Liver (tissue), 9 donors: ENCODE measurements around the gene CFAP77. TPM values are rescaled to one million over a fixed set of nuclear protein-coding genes. Genes with fewer than 3 reads are reported as not detected.

Experiments
- DNase-seq: peaks from one replicate; pipeline ENCODE4 v3.0.0-alpha.2; 2017; ENCODE audit warnings: low spot score
- H3K27ac ChIP-seq, 2 donors: one replicate each; pipeline ENCODE4 v1.7.0; 2013; ENCODE audit warnings: inconsistent platforms in 2 of 2, low read length in 2 of 2, control low read depth in 1 of 2, low read depth in 1 of 2, mild to moderate bottlenecking in 1 of 2
- H3K27me3 ChIP-seq, 4 donors: one replicate each; pipeline versions ENCODE4 v1.6.1 to v1.7.0; 2013; ENCODE audit warnings: low read length in 3 of 4, inconsistent platforms in 1 of 4, mild to moderate bottlenecking in 1 of 4, moderate library complexity in 1 of 4; ENCODE audit not compliant: control insufficient read depth in 4 of 4, insufficient read depth in 4 of 4
- H3K36me3 ChIP-seq, 4 donors: one replicate each; pipeline versions ENCODE4 v1.6.1 to v1.7.0; 2013; ENCODE audit warnings: low read length in 3 of 4, mild to moderate bottlenecking in 3 of 4, low read depth in 1 of 4, moderate library complexity in 1 of 4; ENCODE audit not compliant: control insufficient read depth in 4 of 4, insufficient read depth in 3 of 4
- H3K4me1 ChIP-seq, 4 donors: one replicate each; pipeline versions ENCODE4 v1.6.1 to v1.7.0; 2013; ENCODE audit warnings: low read length in 3 of 4, mild to moderate bottlenecking in 3 of 4, moderate library complexity in 1 of 4; ENCODE audit not compliant: control insufficient read depth in 4 of 4, insufficient read depth in 4 of 4
- H3K4me3 ChIP-seq, 3 donors: one replicate each; pipeline versions ENCODE4 v1.6.1 to v1.7.0; 2013; ENCODE audit warnings: low read length in 3 of 3, control low read depth in 1 of 3, low read depth in 1 of 3, mild to moderate bottlenecking in 1 of 3
- H3K9ac ChIP-seq, 2 donors: one replicate each; pipeline ENCODE4 v1.7.0; 2013; ENCODE audit warnings: low read length in 2 of 2, mild to moderate bottlenecking in 2 of 2, moderate library complexity in 2 of 2, control low read depth in 1 of 2, low read depth in 1 of 2
- H3K9me3 ChIP-seq, 4 donors: one replicate each; pipeline versions ENCODE4 v1.6.1 to v1.7.0; 2013; ENCODE audit warnings: low read length in 3 of 4; ENCODE audit not compliant: control insufficient read depth in 4 of 4
- EGR1 ChIP-seq, 2 donors: IDR thresholded peaks; 2 replicates each; pipeline ENCODE4 v1.6.1; 2016 to 2018; ENCODE audit warnings: antibody characterized with exemption in 2 of 2, low read depth in 2 of 2
- FOXA1 ChIP-seq: IDR thresholded peaks from 2 replicates; pipeline ENCODE4 v1.6.1; 2016; ENCODE audit warnings: antibody characterized with exemption
- FOXA2 ChIP-seq: IDR thresholded peaks from 2 replicates; pipeline ENCODE4 v1.6.1; 2016; ENCODE audit warnings: antibody characterized with exemption
- GABPA ChIP-seq, 2 donors: IDR thresholded peaks in 1 of 2; conservative IDR thresholded peaks in 1 of 2; 2 replicates each; pipeline ENCODE4 v1.6.1; 2016; ENCODE audit warnings: antibody characterized with exemption in 2 of 2, mild to moderate bottlenecking in 1 of 2, moderate library complexity in 1 of 2
- HNF4A ChIP-seq, 2 donors: conservative IDR thresholded peaks; 2 replicates each; pipeline ENCODE4 v1.6.1; 2016; ENCODE audit warnings: antibody characterized with exemption in 2 of 2, mild to moderate bottlenecking in 2 of 2
- HNF4G ChIP-seq: IDR thresholded peaks from 2 replicates; pipeline ENCODE4 v1.6.1; 2016; ENCODE audit warnings: antibody characterized with exemption
- JUND ChIP-seq, 2 donors: IDR thresholded peaks; 2 replicates each; pipeline ENCODE4 v1.6.1; 2016; ENCODE audit warnings: antibody characterized with exemption in 2 of 2
- NR2F2 ChIP-seq: IDR thresholded peaks from 2 replicates; pipeline ENCODE4 v1.6.1; 2016; ENCODE audit warnings: antibody characterized with exemption
- RAD21 ChIP-seq, 2 donors: IDR thresholded peaks; 2 replicates each; pipeline ENCODE4 v1.6.1; 2016; ENCODE audit warnings: antibody characterized with exemption in 2 of 2, mild to moderate bottlenecking in 2 of 2
- REST ChIP-seq: IDR thresholded peaks from 2 replicates; pipeline ENCODE4 v1.6.1; 2016; ENCODE audit warnings: antibody characterized with exemption, mild to moderate bottlenecking
- RXRA ChIP-seq, 2 donors: IDR thresholded peaks; 2 replicates each; pipeline ENCODE4 v1.6.1; 2017 to 2018; ENCODE audit warnings: antibody characterized with exemption in 2 of 2, mild to moderate bottlenecking in 1 of 2
- SP1 ChIP-seq: IDR thresholded peaks from 2 replicates; pipeline ENCODE4 v1.6.1; 2018; ENCODE audit warnings: antibody characterized with exemption, mild to moderate bottlenecking
- TAF1 ChIP-seq: conservative IDR thresholded peaks from 2 replicates; pipeline ENCODE4 v1.6.1; 2016; ENCODE audit warnings: antibody characterized with exemption, mild to moderate bottlenecking
- YY1 ChIP-seq: IDR thresholded peaks from 2 replicates; pipeline ENCODE4 v1.6.1; 2016; ENCODE audit warnings: antibody characterized with exemption, mild to moderate bottlenecking
- ZBTB33 ChIP-seq: IDR thresholded peaks from 2 replicates; pipeline ENCODE4 v1.6.1; 2016; ENCODE audit warnings: antibody characterized with exemption
- WGBS: extraction: QIAGEN DNeasy Blood & Tissue Kit; methylation state at CpG from one replicate; pipeline ENCODE4 v1.1.7; 2013; 5-methylcytosine and 5-hydroxymethylcytosine counted together
- polyA plus RNA-seq, 2 donors: library from polyadenylated mRNA; stranded (reverse) in 1 of 2; unstranded in 1 of 2; fragments of 200-250 nt in 1 of 2; fragments of >200 nt in 1 of 2; fragmentation: Nextera tagmentation in 1 of 2; extraction: Ambion mirVana in 1 of 2; gene quantifications; one replicate each; pipeline versions ENCODE4 v1.2.1 to v1.2.3, GENCODE V29; 2013 to 2015
- total RNA-seq, 2 donors: library from RNA; depleted of rRNA; stranded (reverse); fragments of >200 nt; gene quantifications; one replicate each; pipeline ENCODE4 v1.2.3, GENCODE V29; 2014
- TF ChIP-seq, protein P1 (sequence below): IDR thresholded peaks from 2 replicates; pipeline ENCODE4 v1.6.1; 2016; ENCODE audit warnings: antibody characterized with exemption
- TF ChIP-seq, protein P2 (sequence below): IDR thresholded peaks from 2 replicates; pipeline ENCODE4 v1.6.1; 2016; ENCODE audit warnings: antibody characterized with exemption
- TF ChIP-seq, protein P3 (sequence below): fragments of 150-350 bp; IDR thresholded peaks from 2 replicates; pipeline ENCODE4 v1.5.1; 2017; ENCODE audit warnings: improper control_type of control experiment, low read depth, low read length; ENCODE audit not compliant: missing input control
- donor health status: healthy.
- donor health status: healthy.
- donor health status: healthy.
- donor health status: healthy.
- donor health status: healthy.

The CFAP77 gene
- total and polyA plus RNA-seq, 4 donors: not detected

GRCh38 chr9:132582276-132582785 is 172.3 kb downstream of the CFAP77 start, which contains the start of gene BARHL1:
BARHL1 (plus strand) TSS chr9:132582606; CDS start chr9:132582798, 192 bp downstream.
- no peak for DNase-seq
- Histone ChIP-seq H3K36me3 (no peaks in the 10 kb centered on the region), H3K4me3 (peak within 1 kb of the TSS in 1 of 3 donors; percentile 18), H3K27me3 (peaks cover 7 to 49% (median 28%) of the 10 kb centered on the region in 4 donors), H3K9me3 (no peaks in the 10 kb centered on the region), H3K9ac (no peak within 1 kb of the TSS), H3K4me1 (peaks cover 0 to 11% (median 6%) of the 10 kb centered on the region in 4 donors), H3K27ac (no peak within 1 kb of the TSS)
- TF ChIP-seq ZBTB33 (no peak), FOXA2 (no peak), NR2F2 (no peak), GABPA (IDR thresholded peaks at IDR 0.05 in 1 of 2, conservative IDR thresholded peaks at IDR 0.05 in 1 of 2) (no peak), FOXA1 (no peak), HNF4A (conservative IDR thresholded peaks at IDR 0.05) (no peak), SP1 (no peak), RAD21 (IDR thresholded peaks at IDR 0.05) (no peak), RXRA (IDR thresholded peaks at IDR 0.05) (no peak), EGR1 (IDR thresholded peaks at IDR 0.05; ENCODE audit: low read depth in 2 of 2) (no peak), REST (no peak)
- TF ChIP-seq, protein P1, sequence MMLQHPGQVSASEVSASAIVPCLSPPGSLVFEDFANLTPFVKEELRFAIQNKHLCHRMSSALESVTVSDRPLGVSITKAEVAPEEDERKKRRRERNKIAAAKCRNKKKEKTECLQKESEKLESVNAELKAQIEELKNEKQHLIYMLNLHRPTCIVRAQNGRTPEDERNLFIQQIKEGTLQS: no peak
- 10% methylated on average over 36 of the region's 36 CpGs for WGBS

DNA sequence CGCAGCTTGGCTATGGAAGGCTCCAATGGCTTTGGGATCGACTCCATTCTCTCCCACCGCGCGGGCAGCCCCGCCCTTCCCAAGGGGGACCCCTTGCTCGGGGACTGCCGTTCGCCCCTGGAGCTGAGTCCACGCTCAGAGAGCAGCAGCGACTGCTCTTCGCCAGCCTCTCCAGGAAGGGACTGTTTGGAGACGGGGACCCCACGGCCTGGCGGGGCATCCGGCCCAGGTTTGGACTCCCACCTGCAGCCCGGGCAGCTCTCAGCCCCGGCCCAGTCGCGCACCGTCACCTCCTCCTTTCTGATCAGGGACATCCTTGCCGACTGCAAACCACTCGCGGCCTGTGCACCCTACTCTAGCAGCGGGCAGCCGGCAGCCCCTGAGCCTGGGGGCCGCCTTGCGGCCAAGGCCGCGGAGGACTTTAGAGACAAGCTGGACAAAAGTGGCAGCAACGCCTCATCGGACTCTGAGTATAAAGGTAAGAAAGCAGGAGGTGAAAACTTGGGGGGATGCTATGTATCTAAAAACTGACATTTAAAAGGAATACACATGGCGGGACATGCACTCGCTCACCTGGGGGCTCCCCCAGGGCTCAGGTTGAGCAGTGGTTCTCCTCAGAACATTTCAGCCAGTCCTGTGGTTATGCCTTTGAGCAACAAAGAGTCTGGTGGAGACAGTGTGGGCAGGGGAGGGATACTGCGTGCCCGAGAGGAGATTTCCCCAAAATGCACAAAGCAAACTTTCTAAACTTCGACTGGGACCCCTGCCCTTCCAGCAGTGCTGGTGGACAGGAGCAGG is 173.0 kb downstream of the CFAP77 start:
- H3K9me3 ChIP-seq: no peaks in the 10 kb centered on the region
- no peak overlapping the region for H3K27ac ChIP-seq
- peaks cover 0 to 11% (median 6%) of the 10 kb centered on the region in 4 donors for H3K4me1 ChIP-seq
- no peak overlapping the region for H3K9ac ChIP-seq
- 17% methylated on average over 37 of the region's 37 CpGs for WGBS
- no peak overlapping the region for H3K4me3 ChIP-seq
- no peaks in the 10 kb centered on the region for H3K36me3 ChIP-seq
- peaks cover 7 to 54% (median 30%) of the 10 kb centered on the region in 4 donors for H3K27me3 ChIP-seq
- no peak for DNase-seq
- TF ChIP-seq FOXA1 (no peak), TAF1 (no peak), REST (no peak), EGR1 (IDR thresholded peaks at IDR 0.05; ENCODE audit: low read depth in 2 of 2) (no peak), NR2F2 (no peak), JUND (IDR thresholded peaks at IDR 0.05) (no peak), HNF4G (no peak), RXRA (IDR thresholded peaks at IDR 0.05) (no peak), YY1 (no peak), FOXA2 (no peak), SP1 (no peak), GABPA (IDR thresholded peaks at IDR 0.05 in 1 of 2, conservative IDR thresholded peaks at IDR 0.05 in 1 of 2) (no peak)
- TF ChIP-seq, protein P2, sequence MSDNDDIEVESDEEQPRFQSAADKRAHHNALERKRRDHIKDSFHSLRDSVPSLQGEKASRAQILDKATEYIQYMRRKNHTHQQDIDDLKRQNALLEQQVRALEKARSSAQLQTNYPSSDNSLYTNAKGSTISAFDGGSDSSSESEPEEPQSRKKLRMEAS: no peak
- TF ChIP-seq, protein P3, sequence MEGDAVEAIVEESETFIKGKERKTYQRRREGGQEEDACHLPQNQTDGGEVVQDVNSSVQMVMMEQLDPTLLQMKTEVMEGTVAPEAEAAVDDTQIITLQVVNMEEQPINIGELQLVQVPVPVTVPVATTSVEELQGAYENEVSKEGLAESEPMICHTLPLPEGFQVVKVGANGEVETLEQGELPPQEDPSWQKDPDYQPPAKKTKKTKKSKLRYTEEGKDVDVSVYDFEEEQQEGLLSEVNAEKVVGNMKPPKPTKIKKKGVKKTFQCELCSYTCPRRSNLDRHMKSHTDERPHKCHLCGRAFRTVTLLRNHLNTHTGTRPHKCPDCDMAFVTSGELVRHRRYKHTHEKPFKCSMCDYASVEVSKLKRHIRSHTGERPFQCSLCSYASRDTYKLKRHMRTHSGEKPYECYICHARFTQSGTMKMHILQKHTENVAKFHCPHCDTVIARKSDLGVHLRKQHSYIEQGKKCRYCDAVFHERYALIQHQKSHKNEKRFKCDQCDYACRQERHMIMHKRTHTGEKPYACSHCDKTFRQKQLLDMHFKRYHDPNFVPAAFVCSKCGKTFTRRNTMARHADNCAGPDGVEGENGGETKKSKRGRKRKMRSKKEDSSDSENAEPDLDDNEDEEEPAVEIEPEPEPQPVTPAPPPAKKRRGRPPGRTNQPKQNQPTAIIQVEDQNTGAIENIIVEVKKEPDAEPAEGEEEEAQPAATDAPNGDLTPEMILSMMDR: no peak
- TF ChIP-seq, protein P1: no peak
